ENCODE results near the gene FGFBP2.

- TF ChIP-seq CTCF (IDR thresholded peaks at IDR 0.05) (no peak), POLR2A (IDR thresholded peaks at IDR 0.05) (no peak), POLR2AphosphoS5 (IDR thresholded peaks at IDR 0.05) (no peak)
Measured at GRCh38 chr4:15929540-15929939, 33.4 kb downstream of the FGFBP2 start.
